ENCODE data around the gene MSH3.
"Not testable (repeated sequence)": the region's sequence is repeated elsewhere in the genome, so short reads cannot be mapped to it uniquely, and the experiment has no call there.

Gene MSH3

DNA sequence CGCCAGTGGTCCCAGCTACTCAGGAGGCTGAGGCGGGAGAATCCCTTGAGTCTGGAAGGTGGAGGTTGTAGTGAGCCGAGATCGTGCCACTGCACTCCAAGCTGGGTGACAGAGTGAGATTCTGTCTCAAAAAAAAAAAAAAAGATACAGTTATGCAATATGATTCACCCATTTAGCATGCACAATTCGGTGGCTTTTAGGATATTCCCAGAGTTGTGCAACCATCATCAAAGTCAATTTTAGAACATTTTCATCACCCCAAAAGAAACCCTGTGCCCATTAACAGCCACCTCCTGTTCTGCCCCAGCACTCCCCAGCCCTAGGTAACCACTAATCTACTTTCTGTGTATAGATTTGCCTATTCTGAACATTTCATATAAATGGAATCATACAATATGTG lies 4.7 kb downstream of the MSH3 start:
- DNase-seq, result no peak

DNA sequence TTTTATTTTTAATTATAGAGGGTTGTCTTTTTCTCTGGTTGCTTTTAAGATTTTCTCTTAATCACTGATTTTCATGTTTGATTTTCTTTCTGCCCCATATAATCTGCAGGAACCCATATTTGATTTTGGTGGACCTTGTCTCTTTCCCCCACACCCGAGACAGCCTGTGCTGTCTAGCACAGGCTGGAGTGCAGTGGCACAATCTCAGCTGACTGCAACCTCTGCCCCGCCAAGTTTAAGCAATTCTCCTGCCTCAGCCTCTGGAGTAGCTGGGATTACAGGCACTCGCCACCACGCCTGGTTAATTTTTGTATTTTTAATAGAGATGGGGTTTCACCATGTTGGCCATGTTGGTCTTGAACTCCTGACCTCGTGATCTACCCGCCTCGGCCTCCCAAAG lies 6.2 kb downstream of the MSH3 start:
- not testable (repeated sequence) for DNase-seq

DNA sequence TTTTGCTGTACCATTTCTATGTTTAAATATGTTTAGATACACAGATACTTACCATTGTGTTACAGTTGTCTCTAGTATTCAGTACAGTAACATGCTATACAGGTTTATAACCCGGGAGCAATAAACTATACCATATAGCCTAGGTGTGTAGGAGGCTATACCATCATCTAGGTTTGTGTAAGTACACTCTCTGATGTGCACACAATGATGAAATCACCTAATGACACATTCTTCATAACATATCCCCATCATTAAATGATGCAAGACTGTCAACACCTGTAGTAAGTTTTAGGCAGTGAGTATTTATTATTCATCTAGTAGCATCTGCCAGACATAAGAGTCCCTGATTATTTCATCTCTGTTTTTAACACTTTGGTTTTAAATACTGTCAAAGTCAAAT lies 7.7 kb downstream of the MSH3 start:
- DNase-seq, result no peak

DNA sequence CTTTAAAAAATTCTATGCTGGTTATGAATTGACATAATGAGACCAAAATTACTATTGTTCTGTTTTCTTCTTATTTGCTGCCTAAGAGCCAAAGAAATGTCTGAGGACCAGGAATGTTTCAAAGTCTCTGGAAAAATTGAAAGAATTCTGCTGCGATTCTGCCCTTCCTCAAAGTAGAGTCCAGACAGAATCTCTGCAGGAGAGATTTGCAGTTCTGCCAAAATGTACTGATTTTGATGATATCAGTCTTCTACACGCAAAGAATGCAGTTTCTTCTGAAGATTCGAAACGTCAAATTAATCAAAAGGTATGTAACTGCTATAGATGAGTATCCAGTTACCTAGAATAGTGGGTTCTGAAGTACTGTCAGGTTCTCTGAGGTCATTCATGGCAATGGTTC lies 10.6 kb downstream of the MSH3 start:
- DNase-seq, result no peak

DNA sequence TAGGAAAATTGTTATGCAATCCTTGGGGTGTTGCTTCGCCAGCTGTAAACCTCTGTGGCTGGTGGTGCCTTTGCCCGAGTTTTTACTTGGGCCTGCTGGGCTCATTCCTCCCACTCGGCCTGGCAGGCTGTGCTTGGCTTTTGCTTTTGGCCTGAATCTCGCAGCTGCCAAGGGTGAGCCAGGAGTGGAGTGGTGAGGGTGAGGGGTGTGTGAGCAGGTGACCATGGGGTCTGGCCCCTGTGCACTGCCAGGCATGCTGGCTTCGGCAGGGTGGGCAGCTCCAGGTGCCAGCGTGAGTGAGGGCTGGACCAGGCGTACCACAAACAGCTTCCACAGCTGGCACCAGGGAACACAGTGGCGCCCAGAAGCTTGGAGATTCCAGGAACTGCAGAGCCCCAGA lies 12.9 kb downstream of the MSH3 start:
- no peak for DNase-seq

DNA sequence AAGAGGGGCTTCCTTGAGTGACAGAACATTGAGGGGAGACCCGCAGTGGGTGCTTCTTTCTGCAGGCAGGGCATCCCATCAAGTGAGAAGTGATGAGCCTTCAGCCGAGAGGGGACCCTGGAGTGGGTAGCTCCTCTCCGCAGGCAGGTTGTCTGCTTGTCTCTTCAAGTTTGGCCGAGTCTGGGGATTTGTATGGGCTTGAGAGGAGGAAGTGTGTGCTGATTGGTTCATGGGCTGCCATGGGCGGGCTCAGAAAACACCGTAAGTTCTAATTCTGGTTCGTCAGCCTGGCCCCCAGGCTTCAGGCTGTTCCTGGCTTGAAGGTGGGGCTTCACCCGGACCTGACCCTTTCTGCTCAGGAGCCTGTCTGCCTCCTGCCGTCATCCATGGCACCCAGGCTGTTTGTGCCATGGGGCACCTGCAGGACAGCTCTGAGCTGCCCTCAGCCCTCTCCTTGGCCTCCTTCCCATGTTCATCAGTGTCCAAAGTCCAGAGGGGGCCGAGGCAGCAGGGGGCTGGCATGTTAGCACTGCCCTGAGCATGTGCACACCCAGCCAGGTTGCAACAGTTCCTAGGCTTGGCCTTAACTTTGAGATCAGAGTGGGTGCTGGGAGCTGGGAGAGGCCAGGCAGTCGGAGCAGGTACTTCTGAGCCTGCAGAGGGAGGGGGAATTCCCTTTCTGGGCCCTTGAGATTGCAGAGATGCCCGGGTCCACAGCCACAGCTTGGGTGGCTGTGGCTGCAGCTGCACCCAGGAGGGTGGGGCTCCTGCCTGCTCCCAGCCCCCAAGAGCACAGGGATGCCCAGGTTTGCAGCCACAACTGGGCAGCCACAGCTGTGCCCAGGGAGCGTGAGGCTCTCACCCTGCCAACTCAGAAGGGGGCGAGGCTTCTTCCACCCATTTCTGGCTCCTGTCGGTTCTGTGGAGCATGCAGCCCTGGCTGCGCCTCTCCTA lies 13.8 kb downstream of the MSH3 start:
- DNase-seq, result no peak

DNA sequence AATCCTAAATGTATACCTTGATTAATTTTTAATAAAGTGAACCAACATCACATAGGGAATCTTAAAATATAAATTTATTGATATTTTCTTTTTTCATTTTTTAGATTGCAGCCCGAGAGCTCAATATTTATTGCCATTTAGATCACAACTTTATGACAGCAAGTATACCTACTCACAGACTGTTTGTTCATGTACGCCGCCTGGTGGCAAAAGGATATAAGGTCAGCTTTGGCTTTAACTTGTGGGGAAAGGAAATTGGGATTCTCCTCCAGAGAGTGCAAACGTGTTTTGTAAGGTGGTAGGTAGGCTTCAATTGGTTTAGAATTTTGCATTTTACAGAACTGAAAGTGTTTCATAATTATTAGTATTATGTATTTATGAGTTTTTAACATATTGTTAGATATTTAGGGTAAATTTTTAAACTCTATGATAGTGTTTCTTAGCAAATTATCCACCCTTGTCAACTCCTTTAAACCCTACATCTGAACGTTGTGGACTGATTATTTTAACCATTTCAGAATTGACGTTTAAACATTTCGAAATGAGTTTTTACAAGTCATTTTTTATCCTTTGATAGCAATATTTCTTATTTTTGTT lies 17.8 kb downstream of the MSH3 start:
- peak; percentile 42 for DNase-seq

DNA sequence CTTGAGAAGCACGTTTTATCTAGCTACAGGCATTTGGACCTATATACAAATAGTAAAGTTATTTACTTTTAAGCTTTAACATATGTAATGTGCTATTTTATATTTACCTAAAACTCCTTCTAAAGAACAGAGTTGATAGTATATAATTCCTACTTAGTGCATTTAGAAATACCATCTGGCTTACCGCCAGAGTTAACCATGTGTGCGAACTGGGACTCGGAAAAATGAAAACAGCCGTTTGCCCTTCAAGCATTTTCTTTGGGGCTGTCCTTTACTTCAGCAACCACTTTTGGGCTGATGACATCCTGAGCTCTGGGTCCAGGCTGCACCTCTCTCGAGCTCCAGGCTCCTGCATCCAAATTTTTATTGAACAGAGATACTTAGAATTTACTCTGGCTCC lies 22.3 kb downstream of the MSH3 start:
- no peak for DNase-seq

DNA sequence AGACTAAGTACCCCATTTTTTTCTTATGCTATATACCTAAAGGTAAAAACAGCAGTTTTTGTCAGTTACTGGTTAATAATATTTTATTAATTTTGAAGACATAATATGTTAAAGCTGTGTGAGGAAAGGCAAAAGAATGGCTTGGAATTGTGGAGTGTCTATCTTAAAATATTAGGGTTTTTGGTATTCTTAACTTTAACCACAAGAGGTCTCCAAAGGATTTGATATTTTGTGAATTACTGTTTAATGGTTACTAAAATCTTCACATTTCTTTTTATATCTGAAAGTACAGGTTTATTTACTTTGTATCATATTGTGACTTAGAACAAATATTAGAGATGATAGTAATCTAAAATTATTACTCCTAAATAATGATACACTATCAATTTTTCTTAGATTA lies 32.3 kb downstream of the MSH3 start:
- no peak for DNase-seq

DNA sequence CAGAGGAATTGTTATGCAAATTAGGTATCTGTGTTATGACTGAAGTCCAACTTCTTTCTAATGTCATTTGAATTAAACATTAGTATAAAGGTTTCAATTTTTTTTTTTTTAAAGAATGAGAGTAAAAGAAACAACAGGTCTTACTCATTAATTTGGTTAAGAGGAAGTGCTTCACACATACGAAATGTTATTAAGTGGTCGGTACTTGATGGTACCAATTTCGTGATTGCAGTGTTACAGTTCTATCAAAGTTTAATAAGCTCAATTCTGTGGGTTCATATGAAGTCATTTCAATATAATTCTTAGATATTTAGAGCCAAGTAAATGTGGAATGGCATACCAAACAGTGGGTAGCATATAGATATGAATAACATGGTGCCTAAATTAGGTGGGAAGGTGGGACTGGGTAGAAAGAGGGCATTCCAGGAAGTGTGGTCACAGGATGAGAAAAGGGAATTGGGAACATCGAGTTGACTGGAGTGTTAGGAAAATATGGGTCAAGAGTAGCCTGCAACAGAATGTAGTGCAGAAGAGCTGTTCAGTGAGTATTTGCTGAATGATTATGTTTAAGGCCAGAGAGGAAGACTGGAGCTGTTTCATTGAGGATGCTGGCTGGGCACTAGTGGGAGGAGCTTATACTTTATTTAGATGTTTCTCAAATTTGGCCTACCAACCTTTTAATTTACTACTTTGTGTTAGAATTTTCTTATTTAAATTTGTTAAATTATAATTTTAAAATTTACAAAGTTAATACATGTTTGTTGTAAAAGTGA lies 34.4 kb downstream of the MSH3 start:
- no peak for DNase-seq

DNA sequence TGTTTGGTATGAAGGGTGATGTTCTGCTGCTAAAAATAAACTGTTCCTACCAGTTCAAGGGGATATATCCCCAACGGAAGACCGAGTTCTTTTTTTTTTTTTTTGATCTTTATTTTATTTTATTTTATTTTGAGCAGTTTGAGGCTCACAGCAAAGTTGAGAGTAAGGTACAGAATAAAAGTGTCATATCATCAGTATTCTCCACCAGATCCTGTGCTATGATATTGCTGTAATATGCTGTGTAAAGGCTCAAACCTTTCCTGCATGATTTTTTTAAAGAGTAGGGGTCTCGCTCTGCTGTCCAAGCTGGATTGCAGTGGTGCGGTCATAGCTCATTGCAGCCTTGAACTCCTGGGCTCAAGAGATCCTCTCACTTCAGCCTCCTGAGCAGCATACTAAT lies 35.2 kb downstream of the MSH3 start:
- no peak for DNase-seq

DNA sequence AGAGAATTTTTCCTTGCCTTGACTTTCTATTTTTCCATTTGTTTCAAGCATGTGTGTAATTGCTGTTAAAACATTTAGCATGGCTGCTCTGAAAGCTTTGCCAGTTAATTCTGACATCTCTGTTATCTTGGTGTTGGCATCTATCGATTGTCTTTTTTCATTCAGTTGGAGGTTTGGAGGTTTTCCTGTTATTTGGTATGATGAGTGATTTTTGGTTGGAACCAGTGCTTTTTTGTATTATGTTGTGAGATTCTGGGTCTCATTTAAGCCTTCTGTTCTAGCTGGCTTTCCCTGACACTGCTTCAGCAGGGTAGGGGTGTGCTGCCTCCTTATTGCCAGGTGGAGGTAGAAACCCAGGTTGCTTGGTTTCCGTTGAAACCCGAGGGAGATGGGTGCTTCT lies 41.2 kb downstream of the MSH3 start:
- no peak for DNase-seq

DNA sequence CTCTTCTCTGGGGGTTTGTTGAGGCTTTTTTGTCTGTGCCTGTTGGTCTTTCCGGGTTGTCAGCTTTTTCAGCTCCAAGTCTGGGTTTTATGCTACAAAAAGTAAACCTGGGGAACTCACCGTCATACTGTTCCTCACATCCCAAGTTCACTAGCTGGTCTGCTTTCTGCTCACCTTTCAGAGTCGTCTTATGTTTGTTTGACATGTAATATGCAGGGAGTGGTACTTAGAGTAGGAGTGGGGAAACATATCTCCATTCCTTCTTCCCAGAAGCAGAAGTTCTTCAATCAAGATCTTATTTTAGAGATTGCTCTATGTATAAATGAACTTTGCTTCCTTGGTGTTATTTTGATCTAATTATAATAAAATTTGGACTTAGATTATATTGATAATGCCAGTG lies 42.0 kb downstream of the MSH3 start:
- no peak for DNase-seq

DNA sequence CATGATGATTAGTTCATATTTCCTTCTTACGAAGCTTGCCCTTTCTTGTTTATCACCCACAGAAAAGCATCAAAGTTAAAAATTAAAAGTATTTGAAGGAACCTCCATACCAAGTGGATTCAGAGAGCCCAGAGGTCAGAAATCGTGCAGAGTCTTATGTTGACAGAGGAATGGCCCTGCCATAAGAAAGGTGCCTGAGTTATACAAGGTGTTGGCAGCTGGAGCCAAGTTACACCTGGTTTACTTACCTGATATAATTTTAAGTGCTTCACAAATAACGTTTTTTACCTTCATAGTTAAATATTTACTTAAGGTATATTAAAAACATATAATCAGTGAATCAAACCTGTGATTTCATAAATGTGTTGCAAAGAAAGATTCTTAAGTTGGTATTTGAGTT lies 42.6 kb downstream of the MSH3 start:
- no peak for DNase-seq

DNA sequence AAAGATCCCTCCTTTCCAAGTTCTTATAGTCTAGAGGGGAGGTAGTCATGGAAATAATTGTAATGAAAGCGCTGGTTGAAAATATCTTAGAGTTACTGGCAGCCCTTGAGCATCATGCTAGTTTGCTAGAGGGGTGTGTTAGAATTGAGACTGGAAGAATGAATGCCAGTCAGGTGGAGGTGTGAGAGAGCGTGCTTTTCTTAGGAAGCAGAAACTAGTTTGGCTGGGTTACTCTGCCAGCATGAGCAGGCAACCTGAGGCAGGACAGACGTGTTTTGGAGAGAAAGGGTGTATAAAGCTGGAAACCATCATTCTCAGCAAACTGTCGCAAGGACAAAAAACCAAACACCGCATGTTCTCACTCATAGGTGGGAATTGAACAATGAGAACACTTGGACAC lies 43.9 kb downstream of the MSH3 start:
- DNase-seq, result no peak

DNA sequence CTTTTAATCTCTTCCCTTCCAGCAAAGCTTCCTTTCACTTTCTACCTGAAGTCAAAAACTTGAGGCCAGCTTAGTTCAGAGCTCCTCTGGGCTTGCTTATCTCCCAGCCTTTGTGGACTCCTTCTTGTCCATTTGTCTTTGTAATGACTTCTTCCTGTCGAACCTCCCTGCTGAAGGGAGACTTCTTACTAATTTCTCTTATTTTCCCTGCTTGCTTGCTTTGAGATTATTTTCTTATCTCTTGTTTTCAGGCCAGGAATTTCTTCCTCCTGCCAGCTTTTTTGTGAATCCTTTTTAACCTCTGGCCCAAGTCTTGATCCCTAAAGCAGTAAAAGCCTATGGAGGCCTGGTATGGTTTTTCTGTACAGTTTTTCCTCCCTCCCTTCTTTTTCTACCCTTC lies 47.1 kb downstream of the MSH3 start:
- DNase-seq, result no peak

DNA sequence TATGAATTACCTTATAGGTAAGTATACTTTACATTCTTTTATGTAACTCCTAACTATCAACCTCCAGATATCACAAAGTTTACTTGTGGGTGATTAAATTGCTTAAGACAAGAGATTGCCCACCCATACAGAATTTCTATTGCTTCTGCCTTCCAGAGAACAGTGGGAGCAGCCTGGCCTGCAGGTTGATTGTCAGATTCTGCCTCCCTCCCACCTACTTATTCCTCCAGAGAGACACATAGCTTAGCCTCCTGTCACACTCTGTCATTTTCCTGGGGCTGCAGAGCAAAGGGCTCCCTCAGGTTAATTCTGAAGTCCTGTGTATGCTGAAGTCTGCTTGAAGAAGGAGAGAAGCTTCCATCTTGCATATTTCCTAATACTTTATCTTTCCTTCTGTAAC lies 48.8 kb downstream of the MSH3 start:
- no peak for DNase-seq

DNA sequence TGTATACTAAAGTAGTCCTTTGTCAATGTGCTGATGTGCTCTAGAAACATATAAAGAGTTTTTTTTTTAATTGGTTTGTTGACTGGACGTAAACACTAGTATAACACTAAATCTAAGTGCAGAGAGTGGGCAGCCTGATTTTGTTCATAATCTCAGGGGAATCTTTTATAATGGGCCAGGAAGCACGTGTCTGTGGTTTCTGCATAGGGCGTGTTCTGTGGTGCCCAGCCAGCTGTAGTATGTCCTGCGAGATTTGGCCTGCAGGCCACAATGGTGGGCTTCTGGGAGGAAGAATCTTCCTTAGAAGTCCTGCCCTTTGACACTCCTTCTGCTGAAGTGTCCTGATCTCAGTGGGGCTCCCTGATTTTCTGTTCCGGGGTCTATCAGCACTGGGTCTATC lies 49.3 kb downstream of the MSH3 start:
- no peak for DNase-seq

DNA sequence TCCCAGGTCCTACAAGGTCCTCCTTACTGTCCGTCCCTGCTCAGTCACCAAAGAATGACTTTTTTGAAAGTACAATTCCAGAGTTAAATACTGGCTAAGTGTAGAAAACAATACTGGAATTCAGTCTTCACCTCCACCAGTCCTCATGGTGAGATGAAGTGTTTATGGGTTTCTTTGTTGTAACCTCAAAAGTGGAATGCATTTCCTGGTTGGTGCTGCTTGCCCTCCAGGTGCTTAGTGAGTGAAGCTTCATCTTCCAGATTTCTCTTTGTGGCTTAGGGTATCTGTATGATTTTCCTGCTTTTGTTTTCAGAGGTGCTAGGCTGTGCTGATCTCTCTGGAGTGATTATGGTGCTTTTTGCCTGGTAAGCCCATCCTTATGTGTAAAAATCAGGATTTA lies 49.8 kb downstream of the MSH3 start:
- DNase-seq, result no peak

DNA sequence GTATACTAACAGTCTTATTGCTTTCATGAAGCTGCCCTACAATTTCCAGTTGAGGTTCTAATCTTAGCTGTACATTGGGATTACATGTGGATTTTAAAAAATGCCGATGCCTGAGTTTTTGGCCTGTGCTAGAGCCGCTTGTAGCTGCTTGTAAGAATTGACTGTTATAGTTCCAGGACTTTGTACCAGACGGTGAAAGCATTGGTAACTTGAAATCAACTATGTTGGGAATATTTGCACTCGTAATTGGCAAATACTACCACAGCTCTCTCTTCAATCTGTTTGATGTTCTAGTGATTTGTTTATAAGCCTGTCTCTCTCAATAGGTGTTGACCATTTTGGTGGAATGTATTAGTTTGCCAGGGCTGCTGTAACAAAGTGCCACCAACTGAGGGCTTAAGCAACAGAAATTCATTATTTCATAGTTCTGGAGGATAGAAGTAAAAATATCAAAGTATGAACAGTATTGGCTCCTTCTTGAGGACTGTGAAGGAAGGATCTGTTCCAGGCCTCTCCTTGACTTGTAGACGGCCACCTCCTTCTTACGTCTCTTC lies 50.8 kb downstream of the MSH3 start:
- no peak for DNase-seq

DNA sequence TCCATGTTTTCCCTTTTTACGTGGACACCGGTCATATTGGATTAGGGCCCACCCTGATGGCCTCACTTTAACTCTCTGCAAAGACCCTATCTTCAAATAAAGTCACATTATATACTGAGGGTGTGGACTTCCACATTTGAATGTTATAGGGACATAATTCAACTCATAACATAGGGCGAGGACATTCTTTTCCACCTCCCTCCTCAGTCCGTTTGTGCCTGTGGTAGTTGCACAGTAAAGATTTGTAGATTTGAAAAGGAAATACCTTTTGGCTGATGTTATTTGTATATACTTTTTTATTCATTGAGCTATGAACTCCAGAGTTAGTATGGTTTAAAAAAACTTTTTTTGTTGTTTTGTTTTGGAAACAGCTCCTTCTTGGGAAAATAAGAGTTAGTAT lies 51.3 kb downstream of the MSH3 start:
- DNase-seq, result no peak

DNA sequence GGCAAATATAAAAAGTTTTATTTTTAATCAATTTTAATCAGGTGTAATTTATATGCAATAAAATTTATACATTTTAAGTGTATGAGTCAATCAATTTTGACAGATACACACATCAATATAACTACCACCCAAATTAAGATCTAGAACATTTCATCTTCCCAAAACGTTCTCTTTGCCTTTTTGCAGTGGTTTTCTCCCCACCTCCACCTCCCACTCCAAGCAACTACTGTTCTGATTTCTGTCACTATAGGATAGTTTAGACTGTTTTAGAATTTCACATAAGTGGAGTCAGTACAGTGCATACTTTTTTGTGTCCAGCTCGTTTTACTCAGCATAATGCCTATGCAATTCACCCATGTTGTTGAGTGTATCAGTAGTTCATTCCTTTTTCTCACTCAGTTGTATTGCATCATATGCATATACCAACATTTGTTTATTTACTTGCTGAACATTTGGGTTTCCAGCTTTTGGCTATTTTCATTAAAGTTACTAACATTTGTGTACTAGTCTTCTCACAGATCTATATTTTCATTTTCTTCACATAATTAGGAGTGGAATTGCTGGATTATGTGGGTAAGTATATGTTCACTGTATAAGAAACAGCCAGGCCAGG lies 52.5 kb downstream of the MSH3 start:
- DNase-seq, result no peak

DNA sequence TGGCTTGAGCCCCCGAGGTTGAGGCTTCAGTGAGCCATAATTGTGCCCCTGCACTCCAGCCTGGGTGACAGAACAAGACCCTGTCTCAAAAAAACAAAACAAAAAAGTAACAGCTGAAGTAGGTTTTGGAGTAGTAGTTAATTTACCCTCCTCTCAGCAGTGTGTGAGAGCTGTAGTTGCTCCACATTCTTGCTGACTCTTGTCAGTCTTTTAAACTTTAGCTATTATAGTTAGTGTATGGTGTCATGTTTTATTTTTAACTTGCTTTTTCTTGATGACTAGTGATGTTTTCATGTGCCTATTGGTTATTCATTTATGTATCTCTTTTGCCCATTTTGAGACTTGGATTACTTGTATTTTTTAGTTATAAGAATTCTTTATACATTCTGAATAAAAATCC lies 53.2 kb downstream of the MSH3 start:
- DNase-seq, result no peak
